H1 (cell line): ENCODE measurements around the gene ATOH7. TPM values are rescaled to one million over a fixed set of nuclear protein-coding genes. Genes with fewer than 3 reads are reported as not detected.

Experiments
- CTCF ChIA-PET: fragments of 300-600 bp; sonication (Branson Sonifier 250); formaldehyde crosslinking; loops from one replicate; lab custom pipeline; 2021; ENCODE audit not compliant: partially characterized antibody; lab: Charles Lee
- POLR2A ChIA-PET: fragments of 300-600 bp; sonication (Branson Sonifier 250); formaldehyde crosslinking; loops from one replicate; lab custom pipeline; 2021; ENCODE audit warnings: inconsistent platforms; ENCODE audit not compliant: partially characterized antibody; lab: Charles Lee
- DNase-seq, 2 experiments: peaks; one replicate each; pipeline versions ENCODE4 v3.0.0 to v3.0.0-alpha.2; 2010 to 2022; ENCODE audit warnings: low spot score in 2 of 2, low read depth in 1 of 2, mixed read lengths in 1 of 2
- FAIRE-seq: peaks from 2 replicates; lab custom pipeline; 2011; peaks lifted over from hg19 to GRCh38; lab: Jason Lieb, UNC
- H2AFZ ChIP-seq: 2 replicates; pipeline ENCODE4 v1.8.1; 2012; ENCODE audit warnings: low read length, inconsistent platforms
- H2AK5ac ChIP-seq: 2 replicates; pipeline ENCODE4 v1.6.1; 2013; ENCODE audit warnings: low read depth, low read length
- H2BK120ac ChIP-seq: replicated peaks from 2 replicates; pipeline ENCODE3; 2013; ENCODE audit warnings: low read depth, low read length, inconsistent platforms
- H2BK12ac ChIP-seq: 2 replicates; pipeline ENCODE4 v1.6.1; 2013; ENCODE audit warnings: low read depth, low read length
- H2BK15ac ChIP-seq: 2 replicates; pipeline ENCODE4 v1.6.1; 2013; ENCODE audit warnings: low read length
- H2BK20ac ChIP-seq: 2 replicates; pipeline ENCODE4 v1.6.1; 2013; ENCODE audit warnings: low read length
- H2BK5ac ChIP-seq: 2 replicates; pipeline ENCODE4 v1.6.1; 2013; ENCODE audit warnings: low read depth, low read length
- H3K14ac ChIP-seq: 2 replicates; pipeline ENCODE4 v1.6.1; 2013; ENCODE audit warnings: inconsistent platforms; ENCODE audit not compliant: insufficient read length
- H3K18ac ChIP-seq: 2 replicates; pipeline ENCODE4 v1.6.1; 2013; ENCODE audit warnings: low read length; ENCODE audit errors: extremely low read depth
- H3K23ac ChIP-seq: 2 replicates; pipeline ENCODE4 v1.6.1; 2013; ENCODE audit warnings: inconsistent platforms; ENCODE audit not compliant: insufficient read length
- H3K23me2 ChIP-seq: 2 replicates; pipeline ENCODE4 v1.6.1; 2013; ENCODE audit warnings: low read depth, low read length
- H3K27ac ChIP-seq: 2 replicates; pipeline ENCODE4 v1.6.1; 2011; ENCODE audit warnings: low read depth, low read length, inconsistent platforms
- H3K27me3 ChIP-seq, 4 experiments: replicated peaks in 1 of 4; 1 replicate in 1 of 4; 2 replicates in 3 of 4; pipeline versions ENCODE4 v1.6.1 to v1.8.1; 2011 to 2013; ENCODE audit warnings: low read length in 3 of 4, mild to moderate bottlenecking in 3 of 4, inconsistent platforms in 2 of 4, mixed read lengths in 2 of 4, moderate library complexity in 1 of 4; ENCODE audit not compliant: control insufficient read depth in 3 of 4, insufficient read depth in 3 of 4; ENCODE audit errors: extremely low read depth in 1 of 4
- H3K36me3 ChIP-seq, 4 experiments: 2 replicates each; pipeline versions ENCODE4 v1.6.1 to v1.8.1; 2011 to 2013; ENCODE audit warnings: mild to moderate bottlenecking in 4 of 4, low read length in 3 of 4, moderate library complexity in 2 of 4, control low read depth in 1 of 4, inconsistent platforms in 1 of 4; ENCODE audit not compliant: insufficient read depth in 4 of 4, control insufficient read depth in 2 of 4
- H3K4ac ChIP-seq: replicated peaks from 2 replicates; pipeline ENCODE3; 2013; ENCODE audit warnings: low read length, low read depth, mixed read lengths, inconsistent platforms; ENCODE audit not compliant: insufficient read length
- H3K4me1 ChIP-seq, 4 experiments: replicated peaks in 1 of 4; 1 replicate in 1 of 4; 2 replicates in 3 of 4; pipeline versions ENCODE4 v1.6.1 to v1.8.1; 2011 to 2013; ENCODE audit warnings: low read length in 3 of 4, inconsistent platforms in 2 of 4, mixed read lengths in 1 of 4; ENCODE audit not compliant: insufficient read depth in 4 of 4, control insufficient read depth in 3 of 4
- H3K4me2 ChIP-seq, 2 experiments: 2 replicates each; pipeline versions ENCODE4 v1.6.1 to v1.8.1; 2011 to 2013; ENCODE audit warnings: low read depth in 2 of 2, low read length in 2 of 2, control low read depth in 1 of 2, inconsistent platforms in 1 of 2, mild to moderate bottlenecking in 1 of 2; ENCODE audit not compliant: insufficient read depth in 1 of 2
- H3K4me3 ChIP-seq, 4 experiments: fragments of 200-600, 300-600 bp in 1 of 4; sonication (generic), shearing (Covaris generic), sonication (Bioruptor Twin) in 1 of 4; 2 replicates each; pipeline versions ENCODE4 v1.5.1 to v1.8.1; 2011 to 2016; ENCODE audit warnings: low read length in 4 of 4, low read depth in 3 of 4, control low read depth in 2 of 4, inconsistent platforms in 2 of 4, mild to moderate bottlenecking in 2 of 4, mixed read lengths in 1 of 4, moderate library complexity in 1 of 4; ENCODE audit not compliant: insufficient read depth in 2 of 4; ENCODE audit errors: extremely low read depth in 1 of 4
- H3K56ac ChIP-seq: replicated peaks from 2 replicates; pipeline ENCODE3; 2013; ENCODE audit warnings: low read depth, mild to moderate bottlenecking, mixed read lengths, low read length, inconsistent platforms; ENCODE audit not compliant: insufficient read length
- H3K79me1 ChIP-seq: 2 replicates; pipeline ENCODE4 v1.6.1; 2013; ENCODE audit warnings: low read depth, low read length, control low read depth
- H3K79me2 ChIP-seq, 2 experiments: 2 replicates each; pipeline versions ENCODE4 v1.6.1 to v1.8.1; 2012 to 2013; ENCODE audit warnings: low read length in 2 of 2, mild to moderate bottlenecking in 2 of 2, inconsistent platforms in 1 of 2; ENCODE audit not compliant: insufficient read depth in 2 of 2, control insufficient read depth in 1 of 2
- H3K9ac ChIP-seq, 4 experiments: replicated peaks in 1 of 4; 1 replicate in 1 of 4; 2 replicates in 3 of 4; pipeline versions ENCODE4 v1.6.1 to v1.8.1; 2011 to 2013; ENCODE audit warnings: low read depth in 3 of 4, low read length in 3 of 4, control low read depth in 2 of 4, mild to moderate bottlenecking in 2 of 4, moderate library complexity in 2 of 4, inconsistent platforms in 1 of 4; ENCODE audit errors: extremely low read depth in 1 of 4
- H3K9me3 ChIP-seq, 2 experiments: 2 replicates each; pipeline versions ENCODE4 v1.6.1 to v1.8.1; 2012 to 2013; ENCODE audit warnings: mild to moderate bottlenecking in 2 of 2, moderate library complexity in 2 of 2, control low read depth in 1 of 2, inconsistent platforms in 1 of 2, low read depth in 1 of 2, low read length in 1 of 2, mixed read lengths in 1 of 2; ENCODE audit not compliant: insufficient read depth in 2 of 2
- H4K20me1 ChIP-seq, 2 experiments: replicated peaks in 1 of 2; 2 replicates each; pipeline versions ENCODE3 to v1.8.1; 2011 to 2013; ENCODE audit warnings: inconsistent platforms in 2 of 2, low read length in 2 of 2, mild to moderate bottlenecking in 1 of 2; ENCODE audit not compliant: insufficient read depth in 2 of 2, control insufficient read depth in 1 of 2
- H4K5ac ChIP-seq: 2 replicates; pipeline ENCODE4 v1.6.1; 2013; ENCODE audit warnings: low read length, low read depth, mixed read lengths, inconsistent platforms; ENCODE audit not compliant: insufficient read length
- H4K8ac ChIP-seq: 2 replicates; pipeline ENCODE4 v1.8.0; 2013; ENCODE audit warnings: mild to moderate bottlenecking, moderate library complexity, low read length, inconsistent platforms; ENCODE audit not compliant: insufficient read depth; ENCODE audit errors: extremely low read depth
- H4K91ac ChIP-seq: replicated peaks from 2 replicates; pipeline ENCODE3; 2013; ENCODE audit warnings: low read length, mixed read lengths, inconsistent platforms; ENCODE audit not compliant: insufficient read length
- CHD2 ChIP-seq: IDR thresholded peaks from 2 replicates; pipeline ENCODE4 v1.6.1; 2012; ENCODE audit warnings: low read length, improper control_type of control experiment
- WGBS, 2 experiments: shearing (Covaris generic) in 1 of 2; methylation state at CpG; one replicate each; pipeline versions ENCODE4 v1.1.6 to v1.1.7; 2013 to 2015; ENCODE audit warnings: low lambda C conversion rate in 2 of 2, mixed read lengths in 2 of 2, inconsistent platforms in 1 of 2, low coverage in 1 of 2, missing lambda C conversion rate in 1 of 2; ENCODE audit not compliant: insufficient replicate concordance in 2 of 2, insufficient coverage in 1 of 2, insufficient read length in 1 of 2; ENCODE audit errors: extremely low coverage in 1 of 2, missing lambda C conversion rate in 1 of 2; 5-methylcytosine and 5-hydroxymethylcytosine counted together
- polyA plus RNA-seq, 7 experiments: library from polyadenylated mRNA; depleted of rRNA in 3 of 7; stranded (reverse) in 5 of 7; unstranded in 2 of 7; fragments of >200 nt in 5 of 7; fragments of 200-250 nt in 2 of 7; gene quantifications; 1 replicate in 5 of 7; 2 replicates in 1 of 7; 4 replicates in 1 of 7; pipeline versions ENCODE4 v1.2.1 to v1.2.3, GENCODE V29; 2011 to 2013; ENCODE audit warnings: missing spikeins in 2 of 7, mixed read lengths in 2 of 7
- total RNA-seq: library from RNA; stranded (reverse); fragmentation: NEBNext Ultra II Directional; extraction: Animal tissue kit (Norgen Biotek cat#: 25700); gene quantifications from 2 replicates; pipeline ENCODE4 v1.2.1, GENCODE V29; 2021

ATOH7 gene
- total and polyA plus RNA-seq, 2 of the 8 experiments (the other 6 are each of a cell fraction or from before 2014, with no cell fraction given) = 0.39 to 1.0 TPM

GRCh38 chr10:68188835-68189234 lies 43.1 kb downstream of the ATOH7 start:
- no peaks in the 10 kb centered on the region for H3K23me2 ChIP-seq

More at GRCh38 chr10:68188835-68189234, 43.1 kb downstream of the ATOH7 start:
- Histone ChIP-seq H2AK5ac (no peak overlapping the region), H3K4ac (no peak overlapping the region), H2BK20ac (no peak overlapping the region), H3K56ac (no peak overlapping the region), H4K91ac (no peak overlapping the region), H4K5ac (no peak overlapping the region), H3K4me3 (no peak overlapping the region), H2BK5ac (no peak overlapping the region), H3K9me3 (no peaks in the 10 kb centered on the region), H3K23ac (no peak overlapping the region), H2BK15ac (no peak overlapping the region), H3K79me1 (no peaks in the 10 kb centered on the region), H2BK12ac (no peak overlapping the region), H3K27me3 (no peaks in the 10 kb centered on the region), H3K9ac (no peak overlapping the region), H3K4me1 (no peaks in the 10 kb centered on the region), H4K20me1 (no peaks in the 10 kb centered on the region), H3K79me2 (no peaks in the 10 kb centered on the region), H2AFZ (no peak overlapping the region), H3K14ac (no peak overlapping the region), H3K36me3 (no peaks in the 10 kb centered on the region), H4K8ac (no peak overlapping the region), H2BK120ac (no peak overlapping the region), H3K4me2 (no peak overlapping the region), H3K27ac (no peak overlapping the region), H3K18ac (no peak overlapping the region)
- DNase-seq (no peak), FAIRE-seq (no peak)
- WGBS, 2 experiments = 87% methylated on average over 6 of the region's 6 CpGs; no CpG with 5 or more reads in 1 of the 2 experiments
- TF ChIP-seq CHD2 = no peak
- CTCF ChIA-PET = interaction anchor here (0.5 to 1.4 kb wide), 3 partner anchors 24 to 708 kb away, joined by 3 to 5 read pairs (median 3); no protein-coding TSS in a partner anchor
- POLR2A ChIA-PET = interaction anchor here (0.6 kb wide), 1 partner anchor 536 kb away, joined by 3 read pairs; no protein-coding TSS in a partner anchor
